ENCODE results near the gene COCH. TPM values are rescaled to one million over a fixed set of nuclear protein-coding genes. Genes with fewer than 3 reads are reported as not detected.

The COCH gene
- total and polyA plus RNA-seq, 5 experiments from 2014 or later: 0.13 to 0.91 (median 0.55) TPM

- Mint-ChIP-seq H3K4me1 (no peaks in the 10 kb centered on the region), H3K4me3 (no peak overlapping the region), H3K27ac (no peak overlapping the region), H3K27me3 (peaks cover 12 to 21% (median 17%) of the 10 kb centered on the region in 5 donors), H3K9me3 (no peaks in the 10 kb centered on the region), H3K36me3 (no peaks in the 10 kb centered on the region)
- ATAC-seq: no peak
- POLR2A ChIA-PET: no interaction called here
- DNase-seq: no peak
Measured at GRCh38 chr14:30855345-30856037, 18.9 kb upstream of the COCH start.

- H3K36me3 Mint-ChIP-seq: no peaks in the 10 kb centered on the region
- no peak for DNase-seq
- no peak for ATAC-seq
- POLR2A ChIA-PET: no interaction called here
- H3K9me3 Mint-ChIP-seq: no peaks in the 10 kb centered on the region
- peaks cover 18 to 30% (median 21%) of the 10 kb centered on the region in 5 donors for H3K27me3 Mint-ChIP-seq
- H3K27ac Mint-ChIP-seq: no peak overlapping the region
- peaks cover 0 to 7% (median 0%) of the 10 kb centered on the region in 4 donors for H3K4me1 Mint-ChIP-seq
- H3K4me3 Mint-ChIP-seq: no peak overlapping the region
Measured at GRCh38 chr14:30861200-30861599, 13.2 kb upstream of the COCH start.

- H3K4me3 Mint-ChIP-seq: no peak overlapping the region
- DNase-seq: no peak
- no peaks in the 10 kb centered on the region for H3K36me3 Mint-ChIP-seq
- H3K4me1 Mint-ChIP-seq: peaks cover 0 to 7% (median 0%) of the 10 kb centered on the region in 4 donors
- no peak overlapping the region for H3K27ac Mint-ChIP-seq
- POLR2A ChIA-PET: no interaction called here
- ATAC-seq: no peak
- H3K27me3 Mint-ChIP-seq: peaks cover 17 to 37% (median 29%) of the 10 kb centered on the region in 5 donors
- no peaks in the 10 kb centered on the region for H3K9me3 Mint-ChIP-seq
Measured at GRCh38 chr14:30864934-30865333, 9.4 kb upstream of the COCH start.

GRCh38 chr14:30868736-30869135 lies 5.6 kb upstream of the COCH start:
- Mint-ChIP-seq H3K9me3 (no peaks in the 10 kb centered on the region), H3K4me1 (peaks cover 0 to 8% (median 4%) of the 10 kb centered on the region in 4 donors), H3K36me3 (no peaks in the 10 kb centered on the region), H3K27me3 (peaks cover 18 to 46% (median 33%) of the 10 kb centered on the region in 5 donors), H3K27ac (no peak overlapping the region), H3K4me3 (no peak overlapping the region)
- POLR2A ChIA-PET: no interaction called here
- no peak for ATAC-seq
- no peak for DNase-seq

- Mint-ChIP-seq H3K27ac (no peak overlapping the region), H3K4me3 (no peak overlapping the region), H3K4me1 (peaks cover 0 to 9% (median 5%) of the 10 kb centered on the region in 4 donors), H3K9me3 (no peaks in the 10 kb centered on the region), H3K27me3 (peaks cover 19 to 44% (median 31%) of the 10 kb centered on the region in 5 donors), H3K36me3 (no peaks in the 10 kb centered on the region)
- DNase-seq: no peak
- POLR2A ChIA-PET: no interaction called here
- no peak for ATAC-seq
Measured at GRCh38 chr14:30869551-30870155, 4.7 kb upstream of the COCH start.

- Mint-ChIP-seq H3K36me3 (peaks cover 0 to 3% (median 0%) of the 10 kb centered on the region in 3 donors), H3K9me3 (no peaks in the 10 kb centered on the region), H3K4me1 (peaks cover 3 to 18% (median 12%) of the 10 kb centered on the region in 4 donors), H3K4me3 (peak overlapping the region in 2 of 10 donors; percentile 14 to 42), H3K27ac (no peak overlapping the region), H3K27me3 (peaks cover 28 to 63% (median 44%) of the 10 kb centered on the region in 5 donors)
- ATAC-seq: no peak
- POLR2A ChIA-PET: no interaction called here
- no peak for DNase-seq
Measured at GRCh38 chr14:30872602-30873001, 1.8 kb upstream of the COCH start.

GRCh38 chr14:30873308-30874119 lies 845 bp upstream of the COCH start:
- DNase-seq: no peak
- Mint-ChIP-seq H3K9me3 (no peaks in the 10 kb centered on the region), H3K4me1 (peaks cover 3 to 18% (median 12%) of the 10 kb centered on the region in 4 donors), H3K27ac (no peak overlapping the region), H3K36me3 (peaks cover 0 to 3% (median 0%) of the 10 kb centered on the region in 3 donors), H3K4me3 (peak overlapping the region; percentile 33 to 83 (median 64)), H3K27me3 (peaks cover 31 to 60% (median 43%) of the 10 kb centered on the region in 5 donors)
- no peak for ATAC-seq
- POLR2A ChIA-PET: no interaction called here

GRCh38 chr14:30874999-30875787 lies 834 bp downstream of the COCH start:
- peak in 2 of 10 donors; percentile 5 for DNase-seq
- POLR2A ChIA-PET: no interaction called here
- Mint-ChIP-seq H3K27ac (no peak overlapping the region), H3K36me3 (peaks cover 0 to 3% (median 0%) of the 10 kb centered on the region in 3 donors), H3K4me3 (peak overlapping the region; percentile 69 to 90 (median 79)), H3K9me3 (no peaks in the 10 kb centered on the region), H3K27me3 (peaks cover 21 to 54% (median 36%) of the 10 kb centered on the region in 5 donors), H3K4me1 (peaks cover 3 to 18% (median 12%) of the 10 kb centered on the region in 4 donors)
- ATAC-seq: peak; percentile 34 to 37

- H3K9me3 Mint-ChIP-seq: no peaks in the 10 kb centered on the region
- ATAC-seq: no peak
- H3K4me3 Mint-ChIP-seq: peak overlapping the region; percentile 69 to 90 (median 79)
- peaks cover 19 to 52% (median 34%) of the 10 kb centered on the region in 5 donors for H3K27me3 Mint-ChIP-seq
- POLR2A ChIA-PET: no interaction called here
- no peak overlapping the region for H3K27ac Mint-ChIP-seq
- peaks cover 3 to 18% (median 12%) of the 10 kb centered on the region in 4 donors for H3K4me1 Mint-ChIP-seq
- peaks cover 0 to 3% (median 0%) of the 10 kb centered on the region in 3 donors for H3K36me3 Mint-ChIP-seq
- no peak for DNase-seq
Measured at GRCh38 chr14:30875788-30876053, 1.4 kb downstream of the COCH start.

GRCh38 chr14:30876692-30877091 lies 2.3 kb downstream of the COCH start:
- Mint-ChIP-seq H3K4me3 (no peak overlapping the region), H3K27ac (no peak overlapping the region), H3K4me1 (peaks cover 3 to 18% (median 12%) of the 10 kb centered on the region in 4 donors), H3K36me3 (peaks cover 0 to 3% (median 0%) of the 10 kb centered on the region in 3 donors), H3K9me3 (no peaks in the 10 kb centered on the region), H3K27me3 (peaks cover 19 to 48% (median 31%) of the 10 kb centered on the region in 5 donors)
- DNase-seq (no peak), ATAC-seq (no peak)
- POLR2A ChIA-PET: interaction anchor here (0.7 kb wide), 1 partner anchor 205 kb away, joined by 3 read pairs; no protein-coding TSS in a partner anchor

GRCh38 chr14:30882431-30882830 lies 8.1 kb downstream of the COCH start:
- H3K27me3 Mint-ChIP-seq: peaks cover 0 to 16% (median under 1%) of the 10 kb centered on the region in 5 donors
- H3K9me3 Mint-ChIP-seq: no peaks in the 10 kb centered on the region
- no peak overlapping the region for H3K4me3 Mint-ChIP-seq
- H3K27ac Mint-ChIP-seq: no peak overlapping the region
- POLR2A ChIA-PET: no interaction called here
- DNase-seq (no peak), ATAC-seq (no peak)
- H3K36me3 Mint-ChIP-seq: no peaks in the 10 kb centered on the region
- no peaks in the 10 kb centered on the region for H3K4me1 Mint-ChIP-seq

- POLR2A ChIA-PET: no interaction called here
- no peak overlapping the region for H3K4me3 Mint-ChIP-seq
- no peak overlapping the region for H3K27ac Mint-ChIP-seq
- no peaks in the 10 kb centered on the region for H3K36me3 Mint-ChIP-seq
- peaks cover 0 to 7% (median 0%) of the 10 kb centered on the region in 5 donors for H3K27me3 Mint-ChIP-seq
- no peaks in the 10 kb centered on the region for H3K9me3 Mint-ChIP-seq
- DNase-seq: no peak
- H3K4me1 Mint-ChIP-seq: no peaks in the 10 kb centered on the region
- ATAC-seq: no peak
Measured at GRCh38 chr14:30883508-30884294, 9.3 kb downstream of the COCH start.
